GM18517 (cell line): ENCODE measurements around the gene SNX21.
"Not testable (repeated sequence)": the region's sequence is repeated elsewhere in the genome, so short reads cannot be mapped to it uniquely, and the experiment has no call there.

Experiments used
- ATAC-seq: cut with Tn5 transposase; IDR thresholded peaks from one replicate; pipeline ENCODE4 v1.9.1; 2021; ENCODE audit warnings: mild to moderate bottlenecking, moderate library complexity; ENCODE audit not compliant: unreplicated experiment

Gene SNX21

DNA sequence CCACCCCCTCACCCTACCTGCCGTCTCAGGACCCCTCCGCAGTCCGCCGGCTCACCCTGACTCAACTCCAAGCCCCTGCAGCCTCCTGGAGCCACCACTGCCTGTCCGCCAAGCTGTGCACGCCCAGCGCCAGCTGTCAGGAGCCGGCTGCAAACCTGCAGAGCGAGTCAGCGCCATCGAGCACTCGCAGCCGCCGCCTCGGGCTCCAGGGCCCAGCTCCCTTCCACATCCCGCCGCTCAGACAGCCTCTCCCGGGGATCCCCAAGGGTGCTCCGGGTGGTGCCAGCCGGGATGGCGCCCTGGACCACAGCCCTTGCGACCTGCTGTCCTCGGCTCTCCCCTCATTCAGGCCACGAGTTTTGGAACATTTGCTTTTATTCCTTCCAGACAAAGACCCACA is 10.7 kb upstream of the SNX21 start:
- no peak for ATAC-seq

DNA sequence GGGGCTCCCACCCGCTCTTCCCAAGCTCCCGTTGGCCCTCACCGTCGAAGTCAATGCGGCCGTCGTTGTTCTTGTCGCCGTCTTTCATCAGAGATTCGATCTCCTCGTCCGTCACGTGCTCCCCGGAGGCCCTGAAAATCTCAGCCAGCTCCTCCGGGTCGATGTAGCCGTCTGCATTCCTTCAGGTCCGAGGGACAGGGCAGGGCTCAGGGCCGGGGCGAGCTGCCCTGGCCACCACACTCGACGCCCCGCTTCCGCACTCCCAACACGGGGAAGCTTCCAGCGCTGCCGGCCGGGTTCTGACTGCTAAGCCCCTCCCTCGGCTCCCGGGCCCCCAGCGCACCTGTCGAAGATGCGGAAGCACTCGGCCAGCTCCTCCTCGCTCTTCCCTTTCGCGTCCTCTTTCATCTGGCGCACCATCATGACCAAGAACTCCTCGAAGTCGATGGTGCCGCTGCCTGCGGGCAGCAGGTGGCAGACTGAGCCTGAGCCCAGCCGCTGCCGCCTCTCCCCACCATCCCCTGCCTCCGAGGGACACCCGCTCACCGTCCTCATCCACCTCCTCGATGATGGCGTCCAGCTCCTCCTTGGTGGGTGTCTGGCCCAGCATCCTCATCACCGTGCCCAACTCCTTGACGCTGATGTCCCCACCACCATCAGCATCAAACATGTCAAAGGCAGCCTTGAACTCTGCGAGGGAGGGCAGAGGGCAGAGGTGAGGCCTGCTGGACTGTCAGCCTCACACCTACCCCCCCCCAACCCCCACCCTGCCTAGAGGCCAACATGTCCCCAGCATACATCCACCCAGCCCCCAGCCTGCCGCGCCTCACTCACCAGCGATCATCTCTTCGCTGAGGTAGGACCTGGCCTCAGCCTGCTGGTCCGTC is 9.4 kb upstream of the SNX21 start:
- no peak for ATAC-seq

DNA sequence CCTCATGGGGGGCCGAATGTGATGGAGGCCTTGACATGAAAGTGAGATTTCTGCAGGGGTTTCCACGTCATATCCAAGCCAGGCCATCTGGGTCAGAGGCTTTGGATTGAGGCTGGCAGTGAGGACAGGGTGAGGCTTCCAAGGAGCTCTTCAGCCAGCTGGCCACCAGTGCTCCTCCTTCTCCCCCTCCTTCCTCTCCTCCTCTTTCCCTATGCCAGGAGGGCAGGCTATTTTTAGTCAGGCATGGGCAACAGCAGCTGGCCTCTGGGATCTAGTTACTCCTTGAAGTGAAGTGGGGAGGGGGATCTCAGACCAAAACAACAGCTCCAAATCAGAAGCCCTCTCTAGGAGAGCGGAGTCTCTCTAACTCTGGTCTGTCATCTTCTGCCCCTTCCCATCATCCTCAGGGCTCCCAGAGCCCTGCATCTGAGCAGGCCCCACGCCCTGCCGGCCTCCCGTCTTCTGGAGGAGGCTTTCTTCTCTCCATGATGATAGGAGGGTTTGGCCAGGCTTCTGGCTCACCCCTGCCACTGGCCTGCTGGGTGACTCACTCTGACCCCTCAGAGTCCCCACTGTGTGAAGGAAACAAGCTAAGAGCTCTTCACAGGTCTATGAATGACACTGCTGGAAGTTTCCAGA is 7.1 kb upstream of the SNX21 start:
- ATAC-seq: no peak

DNA sequence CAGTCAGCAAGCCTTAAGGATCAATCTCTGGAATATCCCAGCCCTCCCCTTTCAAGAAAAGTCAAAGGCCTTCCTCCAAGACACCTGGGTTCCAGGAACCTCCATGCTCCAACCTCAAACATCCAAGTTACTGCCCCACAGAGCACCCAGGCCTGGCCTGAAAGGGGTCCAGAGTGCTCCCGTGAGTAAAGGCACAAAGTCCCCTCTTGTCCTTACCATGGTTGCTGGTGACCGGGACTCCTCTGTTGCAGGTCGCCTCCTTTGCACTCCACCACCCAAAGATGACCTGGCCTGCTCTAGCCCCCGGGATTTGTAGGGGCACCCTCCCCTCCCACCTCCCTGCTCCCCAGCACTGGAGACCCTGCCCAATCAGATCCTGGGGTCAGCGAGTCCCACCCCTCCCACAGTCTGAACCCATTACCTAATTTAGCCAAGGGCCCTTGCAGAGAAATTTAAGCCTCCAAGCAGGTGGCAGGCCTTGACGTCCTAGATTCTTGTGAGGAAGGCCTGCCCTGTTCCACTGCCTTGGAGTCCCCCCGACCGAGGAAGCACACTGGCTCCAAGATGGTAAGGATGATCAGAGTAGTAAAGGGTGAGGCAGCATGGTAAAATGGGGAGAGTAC is 6.5 kb upstream of the SNX21 start, which contains the start of gene TNNC2:
Gene TNNC2 (minus strand): TSS at position 283 of the 623 bp plus-strand sequence. CDS start 64 bp downstream, at position 219.
- ATAC-seq: no peak

DNA sequence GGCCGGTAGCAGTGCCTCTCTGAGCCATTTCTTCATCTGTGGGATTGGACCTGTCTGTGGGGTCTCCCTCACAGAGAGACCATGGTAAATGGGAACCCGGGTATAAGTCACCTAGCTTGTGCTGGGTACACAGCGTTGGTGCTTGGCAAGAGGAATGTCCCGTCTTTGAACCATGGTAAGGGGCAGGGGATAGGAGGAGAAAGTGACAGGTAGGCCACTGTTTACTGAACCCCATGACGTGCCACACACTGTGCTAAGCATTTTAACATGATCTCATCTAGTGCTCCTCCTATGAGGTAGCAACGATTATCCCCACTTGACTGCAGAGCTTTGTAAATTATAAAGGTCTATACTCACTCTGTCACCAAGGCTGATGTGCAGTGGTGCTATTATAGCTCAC is 5.9 kb upstream of the SNX21 start:
- ATAC-seq: no peak

DNA sequence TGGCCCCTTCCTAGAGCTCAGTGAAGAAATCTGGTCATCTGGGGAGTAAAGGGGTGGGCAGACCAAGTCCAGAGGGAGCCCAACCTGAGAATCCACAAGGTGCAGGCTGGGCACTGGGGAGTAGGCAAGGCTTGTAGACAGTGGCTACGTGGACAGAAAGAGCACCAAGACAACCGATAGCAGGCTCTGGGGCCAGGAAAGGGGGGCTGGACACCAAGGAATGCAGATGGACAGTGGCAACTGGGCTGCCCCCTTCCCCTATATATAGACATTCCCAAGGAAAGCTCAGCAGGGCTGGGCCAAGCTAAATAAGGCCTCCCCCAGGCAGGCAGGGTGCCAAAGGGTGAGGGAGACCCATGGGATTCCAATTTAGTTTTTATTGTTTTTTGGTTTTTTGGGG is 5.0 kb upstream of the SNX21 start:
- no peak for ATAC-seq

DNA sequence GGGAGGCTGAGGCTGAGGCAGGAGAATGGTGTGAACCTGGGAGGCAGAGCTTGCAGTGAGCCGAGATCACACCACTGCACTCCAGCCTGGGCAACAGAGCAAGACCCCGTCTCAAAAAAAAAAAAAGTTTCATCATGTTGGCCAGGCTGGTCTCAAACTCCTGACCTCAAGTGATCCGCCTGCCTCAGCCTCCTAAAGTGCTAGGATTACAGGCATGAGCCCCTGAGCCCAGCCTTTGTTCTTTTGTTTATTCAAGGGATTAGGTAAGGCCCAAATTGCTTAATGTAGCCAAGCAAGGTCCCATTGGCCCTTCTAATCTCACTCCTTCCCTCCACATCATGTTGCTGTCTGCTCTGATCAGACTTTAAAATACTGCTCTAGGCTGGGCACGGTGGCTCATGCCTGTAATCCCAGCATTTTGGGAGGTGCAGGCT is 3.9 kb upstream of the SNX21 start:
- ATAC-seq: not testable (repeated sequence)

DNA sequence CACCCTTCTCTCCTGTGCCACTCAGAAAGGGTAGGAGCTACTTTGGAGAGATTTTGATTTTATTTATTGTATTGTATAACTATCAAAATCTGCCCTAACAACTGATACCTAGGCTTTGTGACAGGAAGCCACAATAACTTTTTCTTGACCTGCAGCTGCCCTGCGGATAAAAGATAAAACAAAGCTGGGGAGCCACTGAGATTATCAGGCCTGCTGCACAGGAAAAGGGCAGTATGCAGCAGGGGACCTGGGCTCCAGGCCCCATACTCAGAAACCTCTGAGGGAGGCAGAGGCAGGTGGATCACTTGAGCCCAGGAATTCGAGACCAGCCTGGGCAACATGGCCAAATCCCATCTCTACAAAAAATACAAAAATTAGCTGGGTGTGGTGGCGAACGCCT is 980 bp upstream of the SNX21 start:
- ATAC-seq: no peak

DNA sequence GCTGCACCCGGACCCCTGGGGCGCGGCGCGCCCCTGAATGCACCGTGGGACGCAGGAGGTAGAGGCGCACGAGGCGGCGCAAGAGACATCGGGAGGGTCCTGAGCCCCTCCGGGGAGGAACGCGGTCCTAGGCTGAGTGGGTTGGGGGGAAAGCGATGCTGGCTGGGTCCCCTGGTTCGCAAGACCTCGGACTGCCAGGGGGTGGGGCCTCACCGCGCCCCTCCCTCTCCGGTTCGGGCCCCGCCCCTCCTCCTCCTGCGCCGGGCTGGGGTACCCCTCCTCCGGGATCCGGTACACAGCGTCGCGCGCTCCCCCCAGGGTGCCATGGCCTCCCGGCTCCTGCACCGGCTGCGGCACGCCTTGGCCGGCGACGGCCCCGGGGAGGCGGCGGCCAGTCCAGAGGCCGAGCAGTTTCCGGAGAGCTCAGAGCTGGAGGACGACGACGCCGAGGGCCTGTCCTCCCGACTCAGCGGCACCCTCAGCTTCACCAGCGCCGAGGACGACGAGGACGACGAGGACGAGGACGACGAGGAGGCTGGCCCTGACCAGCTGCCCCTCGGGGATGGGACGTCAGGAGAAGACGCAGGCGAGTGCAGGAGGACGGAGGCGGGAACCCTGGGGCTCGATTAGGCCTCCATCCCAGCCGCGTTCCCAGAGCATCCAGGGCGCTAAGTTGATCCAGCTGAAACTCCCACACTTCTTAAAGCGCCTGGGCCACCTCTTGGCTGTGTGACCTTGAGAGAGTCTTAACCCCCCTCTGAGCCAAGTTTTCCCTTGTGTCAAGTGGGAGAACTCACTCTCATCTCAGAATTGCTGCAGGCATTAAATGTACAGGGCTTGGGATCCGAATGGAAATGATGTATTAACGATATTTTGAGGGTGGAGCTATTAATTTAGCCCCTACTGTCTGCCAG is 541 bp downstream of the SNX21 start:
- no peak for ATAC-seq

DNA sequence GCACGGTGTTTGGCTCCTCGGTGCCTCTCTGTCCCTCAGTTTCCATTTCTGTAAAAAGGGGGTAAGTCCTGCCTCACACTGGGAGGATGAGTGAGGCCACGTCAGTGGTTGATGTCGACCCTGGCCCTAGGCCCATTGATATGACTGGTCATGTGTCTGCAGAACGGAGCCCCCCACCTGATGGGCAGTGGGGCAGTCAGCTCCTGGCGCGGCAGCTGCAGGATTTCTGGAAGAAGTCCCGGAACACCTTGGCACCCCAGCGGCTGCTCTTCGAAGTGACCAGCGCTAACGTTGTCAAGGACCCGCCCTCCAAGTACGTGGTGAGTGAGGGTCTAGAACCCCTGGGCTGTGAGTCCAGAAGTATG is 1.2 kb downstream of the SNX21 start:
- ATAC-seq: no peak

DNA sequence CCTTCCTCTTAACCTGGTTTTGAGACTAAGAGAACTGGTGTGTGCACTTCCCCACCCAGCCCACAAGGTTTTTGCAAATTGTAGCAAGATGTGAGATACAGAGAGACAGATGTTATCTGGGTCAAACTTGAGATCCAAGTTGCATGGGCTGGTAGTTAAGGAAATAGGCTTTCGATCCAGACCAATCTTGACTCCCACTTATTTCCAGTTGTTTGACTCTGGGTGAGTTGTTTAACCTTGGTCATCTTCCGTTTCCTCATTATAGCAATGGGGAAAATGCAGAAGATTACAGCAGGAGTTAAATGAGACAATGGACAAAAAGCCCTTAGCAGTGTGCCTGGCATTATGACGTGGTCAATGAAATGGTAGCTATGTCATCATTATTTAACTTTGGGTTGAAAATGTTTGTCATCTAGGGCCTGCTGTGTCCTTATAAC is 1.7 kb downstream of the SNX21 start:
- no peak for ATAC-seq

DNA sequence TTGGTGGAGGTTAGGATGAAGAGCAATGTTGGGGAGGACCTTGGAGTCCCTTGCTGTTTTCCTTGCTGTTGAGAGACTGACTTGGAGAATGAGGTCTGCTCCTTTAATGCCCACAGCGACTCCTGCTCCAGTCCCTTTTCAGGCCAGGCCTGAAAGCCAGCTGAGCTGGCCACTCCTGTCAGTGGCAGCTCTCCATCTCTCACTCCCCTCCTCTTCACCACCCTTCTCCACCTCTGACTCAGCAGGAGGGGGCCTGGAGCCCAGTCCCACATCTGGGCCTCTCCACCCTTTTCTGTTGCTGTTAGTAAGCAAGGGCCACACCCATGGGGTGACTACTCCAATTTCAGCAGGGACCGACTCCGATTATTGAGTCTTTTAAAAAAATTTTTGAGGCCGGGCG is 2.2 kb downstream of the SNX21 start:
- no peak for ATAC-seq

DNA sequence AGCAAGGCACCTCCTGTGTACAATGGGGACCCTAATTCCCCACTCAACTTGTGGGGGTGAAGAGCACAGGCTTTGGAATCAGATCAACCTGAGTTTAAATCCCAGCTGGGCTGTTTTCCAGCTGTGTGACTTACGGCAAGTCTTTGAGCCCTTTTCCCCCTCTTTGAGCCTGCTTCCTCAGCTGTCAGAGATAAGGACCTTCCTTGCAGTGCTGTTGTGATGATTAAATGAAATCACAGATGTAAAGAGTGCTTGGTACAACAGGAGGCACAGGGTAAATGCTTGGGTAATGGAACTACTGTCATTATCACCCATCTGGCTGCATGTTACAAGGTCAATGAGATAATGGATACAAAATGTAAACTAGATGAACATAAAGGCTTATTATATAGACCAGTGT is 3.2 kb downstream of the SNX21 start:
- no peak for ATAC-seq

DNA sequence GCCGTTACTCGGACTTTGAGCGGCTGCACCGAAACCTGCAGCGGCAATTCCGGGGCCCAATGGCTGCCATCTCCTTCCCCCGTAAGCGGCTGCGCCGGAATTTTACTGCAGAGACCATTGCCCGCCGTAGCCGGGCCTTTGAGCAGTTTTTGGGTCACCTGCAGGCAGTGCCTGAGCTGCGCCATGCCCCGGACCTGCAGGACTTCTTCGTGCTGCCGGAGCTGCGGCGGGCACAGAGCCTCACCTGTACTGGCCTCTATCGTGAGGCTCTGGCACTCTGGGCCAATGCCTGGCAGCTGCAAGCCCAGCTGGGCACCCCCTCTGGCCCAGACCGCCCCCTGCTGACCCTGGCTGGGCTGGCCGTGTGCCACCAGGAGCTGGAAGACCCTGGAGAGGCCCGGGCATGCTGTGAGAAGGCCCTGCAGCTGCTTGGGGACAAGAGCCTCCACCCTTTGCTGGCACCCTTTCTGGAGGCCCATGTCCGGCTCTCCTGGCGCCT is 7.2 kb downstream of the SNX21 start:
- ATAC-seq: no peak

DNA sequence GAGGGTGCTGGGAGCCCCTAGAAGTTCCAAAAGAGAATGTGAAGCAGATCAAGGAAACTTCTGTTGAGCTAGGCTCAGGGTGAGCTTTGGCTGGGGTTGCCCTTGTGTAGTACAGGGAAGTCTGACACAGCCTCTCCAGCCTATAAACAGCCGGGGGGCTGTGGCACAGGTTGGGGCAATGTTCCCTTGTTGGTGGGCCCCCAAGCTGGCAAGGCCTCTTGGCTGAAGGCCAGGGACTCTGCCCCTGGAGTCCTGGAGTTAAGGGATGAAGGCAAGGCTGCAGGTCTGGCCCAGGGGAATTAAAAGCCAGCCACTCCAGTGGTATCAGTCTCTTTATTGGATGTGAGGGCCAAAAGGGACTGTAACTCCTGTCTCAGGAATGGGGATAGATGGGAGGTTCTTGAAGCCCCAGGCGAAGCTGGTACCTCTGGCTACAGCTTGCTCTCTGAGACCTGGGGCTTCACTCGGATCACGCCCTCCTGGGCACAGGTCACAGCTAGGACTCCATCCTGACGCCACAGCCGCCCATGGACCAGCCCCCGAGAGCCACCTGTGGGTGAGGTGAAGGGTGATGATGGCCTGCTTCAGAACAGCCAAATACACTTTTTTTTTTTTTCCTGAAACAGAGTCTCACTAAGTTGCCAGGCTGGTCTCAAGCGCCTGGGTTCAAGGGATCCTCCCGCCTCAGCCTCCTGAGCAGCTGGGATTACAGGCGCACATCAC is 8.0 kb downstream of the SNX21 start:
- no peak for ATAC-seq

DNA sequence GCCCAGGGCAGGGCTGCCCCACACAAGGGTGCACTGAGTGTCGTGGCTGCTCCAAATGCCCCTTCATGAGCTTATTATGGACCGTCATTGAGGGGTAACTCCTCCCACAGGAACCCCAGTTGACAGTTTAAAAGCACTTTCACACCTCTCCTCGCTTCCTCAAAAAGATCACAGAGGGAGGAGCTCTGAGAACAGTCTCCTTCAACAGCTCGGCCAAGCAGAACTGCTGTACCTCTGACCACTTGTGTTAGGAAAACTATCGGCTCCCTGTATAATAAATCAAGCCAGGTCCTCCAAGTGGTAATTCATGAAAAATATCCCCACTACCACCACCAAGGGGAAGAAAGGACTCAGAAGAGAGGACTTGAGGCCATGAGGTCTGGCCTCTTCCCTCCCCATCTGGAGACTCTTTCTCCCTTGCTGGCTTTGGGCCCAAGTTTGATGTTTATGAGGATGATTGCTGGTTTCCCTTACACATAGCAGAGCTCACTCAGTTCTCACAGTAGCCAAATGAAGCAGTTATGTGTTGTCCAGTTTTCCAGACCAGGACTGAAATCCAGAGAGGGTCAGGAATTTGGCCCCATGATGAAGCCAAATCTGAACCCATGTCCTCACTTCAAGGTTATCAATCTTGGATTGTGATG is 8.7 kb downstream of the SNX21 start:
- no peak for ATAC-seq

DNA sequence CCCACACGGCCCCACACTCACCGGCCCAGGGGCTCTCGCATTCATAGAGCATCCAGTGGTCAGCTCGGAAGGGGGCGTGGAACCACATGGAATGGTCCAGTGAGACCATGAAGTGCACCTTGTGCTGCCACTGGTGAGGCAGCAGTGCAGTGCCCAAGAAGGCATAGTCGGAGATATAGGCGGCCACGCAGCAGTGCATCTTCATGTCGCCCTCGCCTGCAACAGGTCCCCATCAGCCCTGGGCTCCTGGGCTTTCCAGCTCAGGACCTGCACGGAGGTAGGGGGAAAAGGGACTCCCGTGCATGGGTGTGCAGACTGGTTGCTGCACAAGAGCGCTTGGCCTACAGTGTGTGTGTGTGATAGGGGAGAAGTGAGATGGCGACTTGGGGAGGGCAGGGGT is 9.9 kb downstream of the SNX21 start:
- no peak for ATAC-seq

DNA sequence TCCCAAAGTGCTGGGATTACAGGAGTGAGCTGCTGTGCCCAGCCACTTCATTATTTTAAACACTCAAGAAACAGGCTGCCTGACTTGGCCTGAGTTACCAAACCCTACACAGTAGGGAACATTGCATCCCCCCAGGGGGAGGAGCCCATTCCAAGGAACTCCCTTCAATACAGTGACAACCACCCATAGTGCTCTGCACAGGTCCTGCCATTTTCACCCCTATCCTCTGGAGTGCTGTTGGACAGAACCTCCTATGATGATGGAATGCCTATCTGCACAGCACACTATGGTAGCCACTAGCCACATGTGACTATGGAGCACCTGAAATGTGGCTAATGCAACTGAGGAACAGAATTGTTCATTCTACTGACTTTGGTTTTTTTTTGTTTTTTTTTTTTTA is 11.9 kb downstream of the SNX21 start:
- ATAC-seq: no peak

DNA sequence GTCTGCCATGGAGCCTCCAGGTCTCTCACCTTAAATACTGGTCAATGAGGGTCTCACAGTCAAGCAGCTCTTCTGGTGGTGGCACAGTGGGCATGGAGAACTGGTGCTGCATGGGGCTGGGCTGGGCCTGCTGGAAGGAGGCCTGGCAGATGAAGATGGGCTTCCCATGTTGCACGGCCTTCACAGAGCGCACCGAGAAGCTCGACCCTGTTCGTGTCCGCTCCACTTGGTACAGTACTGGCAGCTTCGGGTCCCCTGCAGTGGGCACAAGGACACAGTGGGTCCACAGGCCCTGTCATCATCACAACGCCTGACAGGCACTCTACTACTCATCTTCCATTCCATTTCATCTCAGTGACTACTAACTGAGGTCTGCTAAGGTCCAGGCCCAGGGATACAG is 14.8 kb downstream of the SNX21 start:
- ATAC-seq: no peak
